ENCODE results near the gene PCDH9.

DNA sequence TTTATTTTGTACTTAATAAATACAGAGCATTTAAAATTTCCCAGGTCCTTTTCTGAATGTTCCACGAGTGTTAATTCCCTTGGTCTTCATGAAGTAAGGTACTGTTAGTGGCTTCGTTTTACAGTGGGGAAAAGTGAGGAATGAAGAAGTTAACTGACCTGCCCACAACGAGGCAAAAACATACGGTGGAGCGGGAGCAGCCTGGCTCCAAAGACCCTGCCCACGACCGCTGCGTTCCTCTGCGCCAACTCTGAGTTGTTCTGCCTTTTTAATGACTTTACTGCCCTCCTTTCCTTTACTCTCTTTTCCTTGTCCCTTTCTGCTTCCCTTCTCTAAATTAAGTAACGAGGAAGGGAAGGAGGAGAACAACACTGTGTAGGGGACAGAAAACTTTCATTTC lies 392.9 kb downstream of the PCDH9 start:
- TF ChIP-seq, protein P1, sequence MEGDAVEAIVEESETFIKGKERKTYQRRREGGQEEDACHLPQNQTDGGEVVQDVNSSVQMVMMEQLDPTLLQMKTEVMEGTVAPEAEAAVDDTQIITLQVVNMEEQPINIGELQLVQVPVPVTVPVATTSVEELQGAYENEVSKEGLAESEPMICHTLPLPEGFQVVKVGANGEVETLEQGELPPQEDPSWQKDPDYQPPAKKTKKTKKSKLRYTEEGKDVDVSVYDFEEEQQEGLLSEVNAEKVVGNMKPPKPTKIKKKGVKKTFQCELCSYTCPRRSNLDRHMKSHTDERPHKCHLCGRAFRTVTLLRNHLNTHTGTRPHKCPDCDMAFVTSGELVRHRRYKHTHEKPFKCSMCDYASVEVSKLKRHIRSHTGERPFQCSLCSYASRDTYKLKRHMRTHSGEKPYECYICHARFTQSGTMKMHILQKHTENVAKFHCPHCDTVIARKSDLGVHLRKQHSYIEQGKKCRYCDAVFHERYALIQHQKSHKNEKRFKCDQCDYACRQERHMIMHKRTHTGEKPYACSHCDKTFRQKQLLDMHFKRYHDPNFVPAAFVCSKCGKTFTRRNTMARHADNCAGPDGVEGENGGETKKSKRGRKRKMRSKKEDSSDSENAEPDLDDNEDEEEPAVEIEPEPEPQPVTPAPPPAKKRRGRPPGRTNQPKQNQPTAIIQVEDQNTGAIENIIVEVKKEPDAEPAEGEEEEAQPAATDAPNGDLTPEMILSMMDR (IDR thresholded peaks at IDR 0.05; ENCODE audit: insufficient read depth, low read depth, low read length): no peak
- no peak for TF ChIP-seq EZH2 (IDR thresholded peaks at IDR 0.05; ENCODE audit: insufficient read depth, low read length)

Measured in astrocyte (in vitro differentiated cells and primary cell).